GM12878 (cell line): ENCODE data around the gene CLPTM1L.

Experiments used
- BCL11A ChIP-seq: IDR thresholded peaks from 2 replicates; pipeline ENCODE4 v1.6.1; 2011; ENCODE audit warnings: low read depth, low read length
- POLR2AphosphoS5 ChIP-seq: IDR thresholded peaks from 2 replicates; pipeline ENCODE4 v1.6.1; 2011; ENCODE audit warnings: mild to moderate bottlenecking, low read length, inconsistent platforms
- RAD51 ChIP-seq: fragments of 450-650 bp; IDR thresholded peaks from 2 replicates; pipeline ENCODE4 v1.6.1; 2016; ENCODE audit warnings: moderate library complexity, mild to moderate bottlenecking, inconsistent platforms
- ZNF274 ChIP-seq: IDR thresholded peaks from one replicate; pipeline ENCODE4 v1.8.0; 2011; ENCODE audit not compliant: insufficient read length, insufficient read depth

GRCh38 chr5:1314564-1314982 lies 30.3 kb downstream of the CLPTM1L start:
- TF ChIP-seq RAD51: no peak
- no peak for TF ChIP-seq BCL11A
- TF ChIP-seq ZNF274: no peak
- no peak for TF ChIP-seq POLR2AphosphoS5
